Psoas muscle (tissue), 8 donors: Measurements from ENCODE around the gene C1QTNF6. TPM values are rescaled to one million over a fixed set of nuclear protein-coding genes. Genes with fewer than 3 reads are reported as not detected.

ENCODE experiments used
- ATAC-seq, 4 donors: fragments of 200-7000 bp; cut with Tn5 transposase; one replicate each; pipeline ENCODE4 v1.9.1; 2020; ENCODE audit warnings: moderate library complexity in 3 of 4, mild to moderate bottlenecking in 2 of 4
- DNase-seq, 2 donors: peaks; one replicate each; pipeline ENCODE4 v3.0.0-alpha.2; 2020
- H3K27ac ChIP-seq: fragments of 200-600 bp; one replicate; pipeline ENCODE4 v1.8.0; 2022
- H3K27me3 ChIP-seq, 3 donors: fragments of 200-600 bp in 1 of 3; one replicate each; pipeline versions ENCODE4 v1.6.1 to v1.8.0; 2013 to 2022; ENCODE audit warnings: low read length in 2 of 3, mild to moderate bottlenecking in 2 of 3, moderate library complexity in 1 of 3; ENCODE audit not compliant: insufficient read depth in 3 of 3
- H3K36me3 ChIP-seq, 2 donors: fragments of 200-600 bp in 1 of 2; one replicate each; pipeline versions ENCODE4 v1.6.1 to v1.8.0; 2013 to 2022; ENCODE audit warnings: low read depth in 1 of 2, mild to moderate bottlenecking in 1 of 2, moderate library complexity in 1 of 2; ENCODE audit not compliant: insufficient read depth in 1 of 2
- H3K4me1 ChIP-seq: fragments of 200-600 bp; one replicate; pipeline ENCODE4 v1.8.0; 2022
- H3K4me3 ChIP-seq: fragments of 200-600 bp; one replicate; pipeline ENCODE4 v1.8.0; 2022; ENCODE audit warnings: mild to moderate bottlenecking
- H3K9me3 ChIP-seq: fragments of 200-600 bp; one replicate; pipeline ENCODE4 v1.8.0; 2022
- WGBS, 3 donors: extraction: QIAGEN DNeasy Blood & Tissue Kit; methylation state at CpG; one replicate each; pipeline versions ENCODE4 v1.1.6 to v1.1.7; 2013; 5-methylcytosine and 5-hydroxymethylcytosine counted together
- intact Hi-C, 2 donors: fragments of 100-400 bp; cut with DNase I; formaldehyde crosslinking; loops; one replicate each; pipeline versions ENCODE4 v1.11.0 to v1.14.2; 2022
- polyA plus RNA-seq, 3 donors: library from polyadenylated mRNA; stranded (reverse); fragments of 200-250 nt; gene quantifications; one replicate each; pipeline ENCODE4 v1.2.3, GENCODE V29; 2013
- total RNA-seq, 4 donors: library from RNA; stranded (reverse); fragmentation: NEBNext Ultra II Directional in 2 of 4; extraction: Animal tissue kit (Norgen Biotek cat#: 25700) in 2 of 4; gene quantifications; one replicate each; pipeline versions ENCODE4 v1.2.1 to v1.2.4, GENCODE V29; 2021 to 2023
- TF ChIP-seq, protein P1 (sequence below): fragments of 200-600 bp; IDR thresholded peaks from one replicate; pipeline ENCODE4 v1.8.0; 2022; ENCODE audit warnings: antibody characterized with exemption
- donor health status: healthy with polysubstance abuse.
- donor health status: DM: no; HTN: no; CAD: no; lungs with moderate emphysema.
- donor health status: Bipolar disorder and iron deficiency.
- donor health status: healthy.
- donor health status: DM: yes; HTN: yes; CAD: no.
- donor health status: DM: no; HTN: no; CAD: no.
- donor health status: DM: no; HTN: no; CAD: no.
- donor health status: DM: yes; HTN: yes; CAD: no.

The C1QTNF6 gene
- total and polyA plus RNA-seq, 7 donors, result 0.66 to 8.2 (median 1.0) TPM

DNA sequence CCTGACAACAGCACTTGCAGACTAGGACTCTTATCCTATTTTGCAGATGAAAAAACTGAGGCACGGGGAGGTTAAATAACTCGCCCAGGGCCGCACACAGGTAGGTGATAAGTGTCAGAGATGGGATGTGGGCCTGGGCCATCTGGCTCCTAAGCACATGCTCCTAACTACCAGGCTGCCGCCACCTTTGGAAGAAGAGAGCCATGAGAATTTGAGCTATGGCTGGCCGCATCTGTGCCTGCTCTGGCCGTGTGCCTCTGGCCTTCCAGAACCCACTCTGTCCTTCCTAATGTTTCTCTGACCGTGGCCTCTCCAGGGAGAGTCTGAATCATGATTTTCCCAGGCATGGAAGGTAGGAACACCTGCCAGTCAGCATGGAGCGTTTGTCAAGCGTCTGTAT, 23.0 kb downstream of the C1QTNF6 start:
- intact Hi-C loops, result no loop called here
- H3K27ac ChIP-seq, result no peak overlapping the region
- peaks cover 11% of the 10 kb centered on the region for H3K4me1 ChIP-seq
- H3K27me3 ChIP-seq, result peaks cover 0 to 6% (median 0%) of the 10 kb centered on the region in 3 donors
- 45 to 57% (median 57%) methylated on average over 9 of the region's 9 CpGs for WGBS, 3 donors
- DNase-seq (peak in 1 of 2 donors; percentile 19), ATAC-seq (no peak)
- TF ChIP-seq, protein P1, sequence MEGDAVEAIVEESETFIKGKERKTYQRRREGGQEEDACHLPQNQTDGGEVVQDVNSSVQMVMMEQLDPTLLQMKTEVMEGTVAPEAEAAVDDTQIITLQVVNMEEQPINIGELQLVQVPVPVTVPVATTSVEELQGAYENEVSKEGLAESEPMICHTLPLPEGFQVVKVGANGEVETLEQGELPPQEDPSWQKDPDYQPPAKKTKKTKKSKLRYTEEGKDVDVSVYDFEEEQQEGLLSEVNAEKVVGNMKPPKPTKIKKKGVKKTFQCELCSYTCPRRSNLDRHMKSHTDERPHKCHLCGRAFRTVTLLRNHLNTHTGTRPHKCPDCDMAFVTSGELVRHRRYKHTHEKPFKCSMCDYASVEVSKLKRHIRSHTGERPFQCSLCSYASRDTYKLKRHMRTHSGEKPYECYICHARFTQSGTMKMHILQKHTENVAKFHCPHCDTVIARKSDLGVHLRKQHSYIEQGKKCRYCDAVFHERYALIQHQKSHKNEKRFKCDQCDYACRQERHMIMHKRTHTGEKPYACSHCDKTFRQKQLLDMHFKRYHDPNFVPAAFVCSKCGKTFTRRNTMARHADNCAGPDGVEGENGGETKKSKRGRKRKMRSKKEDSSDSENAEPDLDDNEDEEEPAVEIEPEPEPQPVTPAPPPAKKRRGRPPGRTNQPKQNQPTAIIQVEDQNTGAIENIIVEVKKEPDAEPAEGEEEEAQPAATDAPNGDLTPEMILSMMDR, result no peak
- no peaks in the 10 kb centered on the region for H3K9me3 ChIP-seq
- no peak overlapping the region for H3K4me3 ChIP-seq
- H3K36me3 ChIP-seq, result no peaks in the 10 kb centered on the region

DNA sequence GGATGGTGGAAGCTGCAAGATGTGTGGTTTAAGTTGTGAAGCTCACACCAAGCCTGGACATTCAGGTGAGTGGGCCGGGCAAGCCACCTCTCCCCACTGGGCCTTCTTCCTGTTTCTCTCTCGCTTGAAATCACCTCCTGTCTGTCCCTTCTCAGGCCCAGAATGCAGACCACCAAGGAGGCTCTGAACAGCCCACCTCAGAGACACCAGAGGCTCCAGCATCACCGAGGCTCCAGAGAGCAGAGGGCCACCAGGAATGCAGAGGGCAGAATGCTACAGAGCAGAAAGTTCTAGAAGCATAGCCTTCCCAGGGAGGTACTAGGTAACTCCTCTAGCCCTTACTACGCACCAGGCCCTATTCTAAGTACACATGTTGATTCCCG, 23.6 kb downstream of the C1QTNF6 start:
- Histone ChIP-seq H3K27me3 (peaks cover 0 to 6% (median 1%) of the 10 kb centered on the region in 3 donors), H3K4me1 (peaks cover 11% of the 10 kb centered on the region), H3K27ac (no peak overlapping the region), H3K36me3 (no peaks in the 10 kb centered on the region), H3K9me3 (no peaks in the 10 kb centered on the region), H3K4me3 (no peak overlapping the region)
- TF ChIP-seq, protein P1, result no peak
- intact Hi-C loops, result no loop called here
- WGBS, 3 donors, result 67 to 90% (median 82%) methylated on average over 4 to 5 of the region's 5 CpGs
- no peak for DNase-seq
- ATAC-seq, result no peak

DNA sequence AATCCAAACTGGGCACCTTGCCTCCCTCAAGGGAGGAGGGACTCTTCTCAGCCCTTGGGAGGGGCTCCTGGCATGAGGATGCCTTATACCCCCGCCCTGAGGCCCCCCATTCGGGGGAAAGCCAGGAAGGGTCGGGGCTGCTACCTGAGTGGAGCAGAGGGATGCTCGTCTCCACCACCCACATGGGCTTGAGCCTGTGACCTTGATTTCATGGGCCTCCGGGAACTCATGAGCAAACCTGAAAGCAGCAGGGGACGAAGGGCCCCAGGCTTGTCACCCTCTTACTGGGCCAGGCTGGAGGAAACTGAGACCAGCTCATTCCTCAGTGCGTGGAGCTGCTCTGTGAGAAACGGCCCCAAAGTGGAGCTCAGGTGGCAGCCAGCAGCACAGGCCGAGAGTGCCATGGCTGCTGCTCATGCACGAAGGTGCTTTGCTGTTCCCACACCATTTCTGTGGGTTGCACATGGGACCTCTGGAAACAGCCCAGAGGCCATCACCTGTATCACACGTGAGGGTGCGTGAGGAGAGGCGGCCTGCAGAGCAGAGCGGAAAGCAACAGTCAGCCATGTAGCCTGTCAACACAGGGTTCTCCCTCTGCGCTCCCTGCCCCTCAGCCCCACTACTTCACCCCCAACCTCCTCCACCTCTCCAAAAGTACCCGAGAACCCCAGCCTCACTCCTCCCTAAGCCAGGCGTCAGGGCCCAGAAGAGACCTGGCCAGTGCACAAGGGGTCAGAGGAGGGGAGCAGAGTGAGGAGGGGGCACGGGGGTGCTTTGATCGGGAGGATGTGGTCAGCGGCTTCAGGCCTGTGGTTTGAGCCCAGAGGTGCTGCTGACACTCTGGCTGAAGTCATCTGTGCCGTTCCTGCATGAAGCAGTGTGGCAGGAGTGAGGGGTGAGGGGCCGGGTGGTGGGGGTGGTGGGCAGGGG, 24.2 kb downstream of the C1QTNF6 start:
- DNase-seq, result peak in 1 of 2 donors; percentile 41
- no peak overlapping the region for H3K27ac ChIP-seq
- no peak for ATAC-seq
- H3K4me3 ChIP-seq, result no peak overlapping the region
- TF ChIP-seq, protein P1, result no peak
- H3K9me3 ChIP-seq, result no peaks in the 10 kb centered on the region
- intact Hi-C loops, result no loop called here
- peaks cover 0 to 6% (median 5%) of the 10 kb centered on the region in 3 donors for H3K27me3 ChIP-seq
- H3K36me3 ChIP-seq, result no peaks in the 10 kb centered on the region
- peaks cover 11% of the 10 kb centered on the region for H3K4me1 ChIP-seq
- 82 to 87% (median 84%) methylated on average over 22 of the region's 22 CpGs for WGBS, 3 donors

DNA sequence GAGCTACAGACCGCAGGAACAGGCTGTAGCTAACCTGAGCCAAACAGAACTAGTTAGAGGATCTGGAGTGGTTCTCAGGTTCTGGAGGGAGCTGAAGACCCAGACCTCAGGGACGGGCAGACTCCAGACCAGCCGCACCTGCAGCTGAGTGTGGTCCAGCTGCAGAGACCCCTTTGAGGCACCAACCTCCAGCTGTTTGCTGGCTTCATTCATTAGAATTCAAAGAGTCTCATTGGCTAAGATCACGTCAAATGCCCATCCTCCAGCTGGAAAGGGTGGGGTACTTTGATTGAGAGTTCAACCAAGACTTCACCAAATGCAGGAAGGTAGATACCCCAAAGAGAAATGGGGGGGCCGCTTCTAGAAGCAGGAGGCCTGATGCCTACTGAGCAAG, 25.0 kb downstream of the C1QTNF6 start:
- no peak overlapping the region for H3K4me3 ChIP-seq
- no peak overlapping the region for H3K27ac ChIP-seq
- no peak for DNase-seq
- H3K27me3 ChIP-seq, result peaks cover 0 to 8% (median 5%) of the 10 kb centered on the region in 3 donors
- TF ChIP-seq, protein P1, result no peak
- ATAC-seq, result no peak
- no peaks in the 10 kb centered on the region for H3K9me3 ChIP-seq
- H3K4me1 ChIP-seq, result peaks cover 8% of the 10 kb centered on the region
- WGBS, 3 donors, result 63 to 77% (median 72%) methylated on average over 5 of the region's 5 CpGs
- H3K36me3 ChIP-seq, result no peaks in the 10 kb centered on the region
- intact Hi-C loops, result no loop called here
